GM12872 (cell line): ENCODE measurements around the gene PPP2R2C.

Experiments used
- TF ChIP-seq, protein P1 (sequence below): IDR thresholded peaks from 3 replicates; pipeline ENCODE4 v1.5.1; 2011; ENCODE audit warnings: low read depth, mild to moderate bottlenecking, low read length, moderate library complexity; ENCODE audit not compliant: insufficient read depth

Gene PPP2R2C

DNA sequence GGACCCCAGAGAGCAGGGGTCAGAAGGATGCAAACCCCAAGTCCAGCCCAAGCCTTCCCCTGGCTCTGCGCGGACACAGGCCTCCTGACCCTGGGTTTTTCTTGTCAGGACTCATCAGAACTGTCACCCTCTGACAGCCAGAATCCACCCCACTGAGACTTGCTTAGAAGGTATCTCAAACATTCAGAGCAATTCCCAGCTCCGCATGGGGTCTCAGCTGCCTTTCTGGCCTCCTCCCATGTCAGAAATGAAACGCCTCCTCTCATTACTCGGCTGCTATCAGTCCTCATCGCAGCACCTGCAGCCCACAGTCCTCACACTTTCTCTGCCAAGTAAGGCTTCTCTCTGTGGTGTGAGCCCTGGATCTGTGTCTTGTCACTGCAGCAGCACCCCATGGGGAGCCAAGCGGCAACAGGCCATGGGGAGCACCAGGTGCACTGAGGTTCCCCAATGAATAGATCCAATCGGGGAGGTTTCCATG, 105.0 kb downstream of the PPP2R2C start:
- TF ChIP-seq, protein P1, sequence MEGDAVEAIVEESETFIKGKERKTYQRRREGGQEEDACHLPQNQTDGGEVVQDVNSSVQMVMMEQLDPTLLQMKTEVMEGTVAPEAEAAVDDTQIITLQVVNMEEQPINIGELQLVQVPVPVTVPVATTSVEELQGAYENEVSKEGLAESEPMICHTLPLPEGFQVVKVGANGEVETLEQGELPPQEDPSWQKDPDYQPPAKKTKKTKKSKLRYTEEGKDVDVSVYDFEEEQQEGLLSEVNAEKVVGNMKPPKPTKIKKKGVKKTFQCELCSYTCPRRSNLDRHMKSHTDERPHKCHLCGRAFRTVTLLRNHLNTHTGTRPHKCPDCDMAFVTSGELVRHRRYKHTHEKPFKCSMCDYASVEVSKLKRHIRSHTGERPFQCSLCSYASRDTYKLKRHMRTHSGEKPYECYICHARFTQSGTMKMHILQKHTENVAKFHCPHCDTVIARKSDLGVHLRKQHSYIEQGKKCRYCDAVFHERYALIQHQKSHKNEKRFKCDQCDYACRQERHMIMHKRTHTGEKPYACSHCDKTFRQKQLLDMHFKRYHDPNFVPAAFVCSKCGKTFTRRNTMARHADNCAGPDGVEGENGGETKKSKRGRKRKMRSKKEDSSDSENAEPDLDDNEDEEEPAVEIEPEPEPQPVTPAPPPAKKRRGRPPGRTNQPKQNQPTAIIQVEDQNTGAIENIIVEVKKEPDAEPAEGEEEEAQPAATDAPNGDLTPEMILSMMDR: no peak

DNA sequence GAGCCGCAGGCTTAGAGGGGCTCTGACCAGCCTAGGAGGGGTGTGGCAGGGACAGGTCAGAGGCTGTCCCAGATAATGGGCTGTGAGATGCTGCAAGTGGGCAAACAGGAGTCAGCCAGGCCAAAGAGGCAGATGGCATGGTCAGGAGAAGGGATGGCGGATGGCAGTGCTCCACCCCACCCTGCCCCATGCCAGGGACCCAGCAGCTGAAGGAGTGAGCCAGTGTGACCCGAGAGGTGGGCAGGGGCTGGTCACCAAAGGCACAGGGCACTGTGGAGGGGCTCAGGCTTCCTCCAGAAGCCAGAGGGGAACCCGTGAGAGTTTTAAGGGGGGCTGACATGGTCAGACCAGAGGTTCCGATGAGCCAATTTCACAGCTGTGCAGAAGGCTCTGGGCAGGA, 105.8 kb downstream of the PPP2R2C start:
- TF ChIP-seq, protein P1: no peak

DNA sequence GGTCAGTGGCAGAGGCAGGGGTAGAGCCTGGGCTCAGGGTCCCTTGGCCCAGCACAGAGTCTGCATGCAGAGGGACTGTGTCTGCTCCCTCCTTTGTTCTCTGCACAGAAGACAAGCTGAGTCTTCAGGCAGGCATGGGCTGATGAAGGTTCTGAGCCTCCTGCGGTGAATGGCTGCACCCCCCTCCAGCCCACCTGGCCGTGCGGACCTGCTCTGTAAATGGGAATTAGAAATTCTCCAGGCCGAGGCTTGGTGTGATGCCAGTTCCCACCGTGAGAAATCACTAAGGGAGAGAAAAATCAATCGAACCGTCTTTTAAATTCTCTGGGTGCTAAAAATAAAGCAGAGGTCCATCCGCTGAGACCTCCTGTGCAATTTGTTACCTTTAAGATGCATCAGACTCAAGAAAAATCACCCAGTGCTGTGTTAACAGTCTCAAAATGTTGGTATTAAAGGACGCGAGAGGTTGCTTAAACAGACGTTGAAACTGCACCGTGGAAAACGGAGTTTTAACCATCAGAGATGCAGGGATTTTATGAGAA, 106.8 kb downstream of the PPP2R2C start:
- TF ChIP-seq, protein P1: no peak

DNA sequence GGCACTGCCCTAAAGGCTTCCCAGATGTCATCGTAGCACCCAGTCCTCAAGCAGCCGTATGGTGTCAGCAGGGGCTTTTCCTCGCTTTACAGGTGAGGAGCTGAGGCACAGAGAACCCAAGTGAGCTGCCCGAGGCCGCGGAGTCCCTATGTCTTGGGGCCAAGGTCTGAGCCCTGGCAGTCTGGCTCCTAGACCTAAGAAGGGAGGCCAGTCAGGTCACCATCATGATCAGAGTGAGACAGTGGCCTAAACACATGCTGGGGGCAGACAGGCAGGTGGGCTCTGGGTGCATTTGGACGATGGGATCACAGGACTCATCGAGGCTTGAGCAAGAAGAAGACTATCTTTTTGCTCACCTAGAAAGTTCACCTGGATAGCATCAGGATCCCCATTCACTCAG, 107.8 kb downstream of the PPP2R2C start:
- TF ChIP-seq, protein P1: no peak

DNA sequence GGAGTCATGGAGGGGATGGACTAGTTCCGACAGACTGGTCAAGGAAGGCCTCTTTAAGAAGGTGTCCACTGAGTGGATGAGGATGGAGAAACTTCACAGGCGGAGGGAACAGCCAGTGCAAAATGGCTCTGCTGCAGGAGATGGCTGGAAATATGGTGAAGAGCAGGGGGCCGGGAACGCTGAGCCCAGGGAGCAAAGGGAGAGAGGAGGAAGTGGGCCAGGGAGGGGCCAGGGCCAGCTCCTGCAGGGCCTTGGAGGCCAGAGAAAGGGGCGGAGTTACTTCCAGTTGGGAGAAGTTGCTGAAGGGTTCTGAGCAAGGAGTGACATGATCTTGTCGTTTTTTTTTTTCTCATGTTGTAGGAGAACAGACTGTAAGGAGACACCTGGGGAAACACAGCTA, 108.3 kb downstream of the PPP2R2C start:
- TF ChIP-seq, protein P1: no peak

DNA sequence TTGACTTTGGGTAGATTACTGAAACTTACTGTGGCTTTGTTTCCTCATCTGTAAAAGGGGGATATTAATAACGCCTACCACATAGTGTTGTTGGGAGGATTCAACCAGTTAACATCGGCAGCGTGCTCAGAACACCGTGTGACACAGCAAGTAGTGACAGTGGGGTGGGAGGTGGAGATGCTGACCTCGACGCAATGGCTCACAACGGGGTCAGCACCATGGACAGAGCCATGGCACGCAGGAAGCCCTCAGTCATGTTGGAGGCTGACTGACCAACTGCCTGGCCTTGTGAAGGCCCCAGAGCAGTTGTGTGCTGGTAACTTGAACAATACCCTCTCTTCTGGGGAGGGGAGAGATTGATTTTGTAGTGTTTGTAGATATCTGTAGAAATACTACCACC, 109.5 kb downstream of the PPP2R2C start:
- TF ChIP-seq, protein P1: no peak

DNA sequence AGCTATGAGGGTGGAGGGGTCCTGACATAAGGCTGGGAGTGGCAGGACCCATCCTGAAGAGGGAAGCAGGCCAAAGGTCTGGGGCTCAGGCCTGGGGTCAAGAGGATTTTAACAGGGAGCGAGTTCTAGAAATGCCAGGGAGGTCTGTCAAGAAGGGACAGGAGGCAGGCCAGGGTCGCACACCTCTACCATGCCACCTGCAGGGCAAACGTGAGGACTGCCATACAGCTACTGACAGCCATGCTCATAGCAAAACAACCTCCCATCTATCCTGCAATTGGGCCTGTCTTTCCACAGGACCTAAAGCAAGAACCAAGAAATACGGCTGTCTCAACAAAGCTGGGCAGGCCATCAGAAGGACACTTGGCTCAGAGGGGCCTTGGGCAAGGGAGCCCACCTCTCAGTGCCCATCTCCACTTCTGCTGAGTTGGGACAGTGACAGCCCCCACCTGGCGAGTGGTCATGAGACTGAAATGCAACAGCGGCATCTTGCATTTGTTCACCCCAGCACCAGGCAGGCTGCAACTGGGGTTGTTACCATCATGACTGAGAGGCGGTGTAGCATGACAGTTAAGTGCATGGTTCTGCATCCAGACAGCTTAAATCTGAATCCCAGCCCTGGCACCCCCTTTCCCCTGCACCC, 110.0 kb downstream of the PPP2R2C start:
- TF ChIP-seq, protein P1: peak; percentile 21; the same call in 1 of the 3 replicates
